Kidney capillary endothelial cell (primary cell): Measurements from ENCODE around the gene PHAX.
A peak's percentile ranks its signal among the peaks of the same experiment; 100 is the strongest.
"Not testable (repeated sequence)": the region's sequence is repeated elsewhere in the genome, so short reads cannot be mapped to it uniquely, and the experiment has no call there.

Source experiments
- DNase-seq: peaks from one replicate; pipeline ENCODE4 v3.0.0-alpha.2; 2018; ENCODE audit warnings: low spot score

PHAX gene

GRCh38 chr5:126659805-126660482 lies 59.2 kb downstream of the PHAX start:
- no peak for DNase-seq

GRCh38 chr5:126664586-126664985 lies 63.8 kb downstream of the PHAX start:
- no peak for DNase-seq

- DNase-seq = not testable (repeated sequence)
Observed at GRCh38 chr5:126670109-126670508, 69.4 kb downstream of the PHAX start.

GRCh38 chr5:126671681-126672080 lies 70.9 kb downstream of the PHAX start:
- not testable (repeated sequence) for DNase-seq

GRCh38 chr5:126673477-126673876 lies 72.7 kb downstream of the PHAX start:
- DNase-seq = no peak

GRCh38 chr5:126674145-126674544 lies 73.4 kb downstream of the PHAX start:
- no peak for DNase-seq

- DNase-seq = no peak
Observed at GRCh38 chr5:126675338-126675737, 74.6 kb downstream of the PHAX start.

- peak; percentile 45 for DNase-seq
Observed at GRCh38 chr5:126676195-126676624, 75.5 kb downstream of the PHAX start.
